NCI-H1092 (cell line): ENCODE measurements around the gene LRIG1.

Experiments used
- DNase-seq: peaks from one replicate; lab custom pipeline; 2025; lab: John Stamatoyannopoulos, UW

Gene LRIG1

GRCh38 chr3:66500576-66501482 lies at the start of gene LRIG1:
Gene LRIG1 (minus strand): TSS chr3:66501022. CDS start chr3:66500407, 615 bp downstream.
- peak; percentile 95 for DNase-seq

DNA sequence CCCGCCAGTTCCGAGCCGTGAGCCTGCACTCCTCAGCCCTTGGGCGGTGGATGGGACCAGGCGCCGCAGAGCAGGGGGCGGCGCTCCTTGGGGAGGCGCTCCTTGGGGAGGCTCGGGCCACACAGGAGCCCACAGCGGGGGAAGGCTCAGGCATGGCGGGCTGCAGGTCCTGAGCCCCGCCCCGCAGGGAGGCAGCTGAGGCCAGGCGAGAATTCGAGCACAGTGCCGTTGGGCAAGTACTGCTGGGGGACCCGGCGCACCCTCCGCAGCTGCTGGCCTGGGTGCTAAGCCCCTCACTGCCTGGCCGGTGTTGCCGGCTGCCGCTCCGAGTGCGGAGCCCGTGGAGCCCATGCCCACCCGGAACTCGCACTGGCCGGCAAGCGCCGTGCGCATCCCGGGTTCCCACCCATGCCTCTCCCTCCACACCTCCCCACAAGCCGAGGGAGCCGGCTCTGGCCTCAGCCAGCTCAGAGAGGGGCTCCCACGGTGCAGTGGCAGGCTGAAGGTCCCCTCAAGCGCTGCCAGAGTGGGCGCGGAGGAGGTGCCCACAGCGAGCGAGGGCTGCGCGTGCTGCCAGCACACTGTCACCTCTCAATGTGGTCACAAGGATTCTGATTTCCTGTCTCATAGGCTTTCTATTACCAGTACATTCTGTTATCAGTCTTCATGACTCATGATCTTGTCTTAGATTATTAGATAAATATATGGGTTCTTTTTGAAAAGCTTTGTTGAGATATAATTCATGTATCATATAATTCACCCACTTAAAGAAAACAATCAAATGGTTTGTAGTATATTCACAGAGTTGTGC lies 44.0 kb upstream of the LRIG1 start:
- DNase-seq: no peak

- no peak for DNase-seq
These were observed 41.3 kb upstream of the LRIG1 start for GRCh38 chr3:66542153-66542552.

- no peak for DNase-seq
These were observed 38.7 kb upstream of the LRIG1 start for GRCh38 chr3:66539466-66539989.

DNA sequence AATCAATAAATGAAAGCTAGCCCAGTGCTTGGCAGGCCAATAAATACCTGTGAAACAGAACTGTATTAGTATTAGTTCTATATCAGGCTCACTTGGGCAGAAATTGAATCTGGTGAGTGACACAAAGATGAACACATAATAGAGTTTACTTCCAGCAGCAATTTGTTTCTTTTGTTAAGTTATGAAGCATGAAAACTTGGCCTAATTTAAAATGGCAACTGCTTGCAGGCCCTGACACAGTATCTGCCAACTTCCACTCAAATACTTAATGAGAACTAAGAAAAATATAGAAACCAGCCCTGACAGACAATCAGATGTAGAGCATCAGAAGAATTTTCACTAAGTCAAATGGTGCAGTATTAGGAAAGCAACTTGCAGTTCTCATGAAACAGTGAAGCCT lies 37.6 kb upstream of the LRIG1 start:
- DNase-seq: no peak

GRCh38 chr3:66537735-66538134 lies 36.9 kb upstream of the LRIG1 start:
- DNase-seq: no peak

DNA sequence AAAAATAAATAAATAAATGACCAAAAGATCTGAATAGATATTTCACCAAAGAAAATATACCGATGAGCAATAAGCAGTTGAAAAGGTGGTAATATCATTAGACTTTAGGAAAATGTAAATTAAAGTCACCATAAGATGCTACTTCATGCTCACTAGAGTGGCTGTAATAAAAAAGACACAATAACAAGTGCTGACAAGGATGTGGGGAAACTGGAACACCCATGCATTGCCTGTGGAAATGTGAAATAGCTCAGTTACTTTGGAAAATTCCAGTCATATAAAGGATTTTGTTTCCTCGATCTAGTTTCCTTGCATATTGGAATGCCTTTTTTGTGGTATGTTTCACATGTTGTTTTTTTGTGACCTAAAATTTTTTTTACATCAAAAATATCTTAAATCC lies 36.0 kb upstream of the LRIG1 start:
- DNase-seq: no peak

DNA sequence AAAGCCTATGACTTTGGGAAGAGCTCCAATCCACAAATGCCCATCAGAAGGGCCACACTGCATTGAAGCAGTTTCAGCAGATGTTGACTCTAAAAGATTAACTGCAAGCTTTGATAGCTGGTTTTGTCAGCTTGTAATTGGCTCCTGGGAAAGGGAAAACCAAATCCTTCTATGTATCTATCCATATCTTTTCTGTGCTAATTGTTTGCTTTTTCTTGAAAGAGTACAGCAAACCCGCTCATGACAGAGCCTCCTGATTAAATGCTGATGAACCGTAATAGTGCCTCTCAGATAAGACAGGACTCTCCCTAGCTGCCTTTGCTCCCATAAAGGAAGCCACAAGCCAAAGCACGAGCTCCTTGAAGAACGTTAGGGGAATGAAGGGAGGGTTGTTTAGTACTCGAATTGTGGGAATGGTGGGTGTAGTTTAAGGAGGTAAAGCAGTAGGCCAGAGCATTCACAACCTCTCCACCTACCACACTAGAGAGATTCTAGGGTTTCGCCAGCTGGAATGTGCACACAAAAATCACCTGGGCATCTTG lies 33.6 kb upstream of the LRIG1 start:
- no peak for DNase-seq

DNA sequence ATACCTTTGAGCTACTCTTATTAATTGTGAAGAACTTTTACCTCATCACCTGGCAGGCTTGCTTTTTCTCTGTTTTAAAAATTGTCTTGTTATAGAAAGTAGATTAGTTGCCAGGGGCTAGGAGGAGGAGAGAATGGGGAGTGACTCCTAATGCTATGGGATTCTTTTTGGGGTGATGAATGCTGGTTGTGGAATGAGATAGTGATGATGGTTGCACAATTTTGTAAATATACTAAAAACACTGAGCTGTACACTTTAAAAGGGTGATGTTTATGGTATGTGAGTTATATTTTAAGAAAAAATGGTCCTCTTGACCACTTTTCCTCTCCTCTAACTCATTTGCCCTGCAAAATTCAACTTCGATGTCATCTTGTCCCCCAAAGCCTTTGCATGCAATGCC lies 31.8 kb upstream of the LRIG1 start:
- DNase-seq: no peak

GRCh38 chr3:66532160-66532587 lies 31.4 kb upstream of the LRIG1 start:
- no peak for DNase-seq

DNA sequence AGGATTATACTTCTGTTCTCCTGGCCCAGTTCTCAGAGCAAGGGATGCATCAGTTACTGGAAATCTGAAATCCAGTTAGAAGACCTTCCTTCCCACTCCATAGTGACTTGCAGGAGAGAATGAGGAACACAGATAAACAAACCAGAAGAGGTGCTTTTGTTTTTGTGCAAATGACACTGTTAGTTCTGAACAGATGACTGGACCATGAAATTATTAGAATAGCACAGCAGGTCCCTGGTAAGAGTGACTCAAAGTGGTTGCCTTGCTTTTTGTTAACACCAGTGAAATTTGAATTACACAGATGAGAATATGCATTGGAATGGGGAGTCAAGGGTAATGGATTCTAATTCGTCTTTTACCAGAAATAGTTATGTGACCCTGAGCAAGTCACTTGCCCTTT lies 30.4 kb upstream of the LRIG1 start:
- DNase-seq: no peak

- DNase-seq: no peak
These were observed 26.4 kb upstream of the LRIG1 start for GRCh38 chr3:66527246-66527645.

DNA sequence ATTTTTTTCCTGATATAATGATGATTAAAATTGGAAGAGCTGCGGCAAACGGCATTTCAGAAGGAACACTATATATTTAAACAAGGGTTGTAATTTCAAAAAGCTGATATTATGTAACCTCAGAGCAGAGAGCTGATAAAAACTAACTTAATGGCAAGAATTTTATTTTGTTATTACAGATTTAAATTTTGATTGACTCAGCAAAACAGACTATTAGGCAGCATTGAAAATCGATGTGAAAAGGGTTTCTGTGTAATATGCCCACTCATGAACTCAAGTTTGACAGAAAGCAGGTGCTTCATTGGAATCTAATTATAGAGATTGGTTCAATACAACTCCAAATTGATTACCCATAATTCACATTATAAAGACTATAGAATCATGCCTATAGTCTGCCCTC lies 24.9 kb upstream of the LRIG1 start:
- no peak for DNase-seq

GRCh38 chr3:66520724-66521123 lies 19.9 kb upstream of the LRIG1 start:
- no peak for DNase-seq

DNA sequence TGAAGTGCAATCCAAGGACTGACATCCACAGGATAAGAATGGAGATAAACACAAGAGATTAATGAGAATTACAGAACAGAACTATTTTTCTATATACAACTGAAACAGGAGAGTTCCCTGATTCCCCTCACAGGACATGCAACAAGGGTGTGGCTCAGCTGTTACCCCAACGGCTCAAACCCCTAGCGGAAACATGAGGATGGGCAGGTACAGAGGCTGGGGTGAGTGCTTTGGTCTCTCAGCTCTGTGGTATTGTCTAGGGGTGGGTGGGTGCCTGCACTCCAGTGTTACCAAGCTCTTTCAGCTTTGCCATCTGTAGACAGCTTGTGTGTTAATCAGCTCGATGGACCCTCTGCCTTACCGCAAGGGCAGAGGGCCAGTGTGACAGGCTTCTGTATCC lies 17.8 kb upstream of the LRIG1 start:
- DNase-seq: no peak

- DNase-seq: no peak
These were observed 17.3 kb upstream of the LRIG1 start for GRCh38 chr3:66518126-66518525.

DNA sequence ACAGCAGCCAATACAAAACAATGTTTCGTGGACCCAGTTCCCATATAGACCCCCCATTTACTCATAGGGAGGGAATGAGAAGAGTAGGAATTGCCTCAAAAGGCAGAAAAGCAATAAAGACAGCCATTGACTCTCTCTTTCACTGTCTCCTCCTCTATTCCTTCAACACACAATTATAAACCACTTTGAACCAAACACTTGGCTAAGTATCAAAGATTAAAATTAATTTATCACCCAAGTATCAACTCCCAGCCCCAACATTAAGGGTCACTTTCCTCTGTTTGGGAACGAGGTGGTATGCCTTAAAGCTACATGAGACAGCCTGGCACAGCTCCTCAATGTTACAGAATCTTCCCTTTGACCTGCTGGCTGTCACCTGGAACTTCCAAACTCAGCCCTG lies 16.4 kb upstream of the LRIG1 start:
- DNase-seq: no peak

DNA sequence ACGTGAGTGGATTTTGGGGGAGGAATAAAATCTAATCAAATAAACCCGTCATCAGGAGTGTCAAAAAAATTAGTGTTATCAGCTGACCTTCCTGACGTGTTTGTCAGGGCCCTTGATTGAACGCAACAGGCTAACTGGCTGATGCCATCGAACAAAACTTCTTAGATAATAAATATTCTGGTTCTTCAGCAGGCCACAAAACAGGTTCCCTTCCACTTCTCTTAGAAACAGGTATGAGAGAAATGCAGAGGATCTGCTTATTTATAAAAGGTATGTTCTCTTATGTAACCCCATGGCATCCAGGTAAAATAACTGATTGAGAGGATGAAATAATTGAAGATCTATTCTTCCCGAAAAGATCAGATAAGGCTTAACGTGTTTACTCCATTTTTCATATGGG lies 7.6 kb upstream of the LRIG1 start:
- no peak for DNase-seq

DNA sequence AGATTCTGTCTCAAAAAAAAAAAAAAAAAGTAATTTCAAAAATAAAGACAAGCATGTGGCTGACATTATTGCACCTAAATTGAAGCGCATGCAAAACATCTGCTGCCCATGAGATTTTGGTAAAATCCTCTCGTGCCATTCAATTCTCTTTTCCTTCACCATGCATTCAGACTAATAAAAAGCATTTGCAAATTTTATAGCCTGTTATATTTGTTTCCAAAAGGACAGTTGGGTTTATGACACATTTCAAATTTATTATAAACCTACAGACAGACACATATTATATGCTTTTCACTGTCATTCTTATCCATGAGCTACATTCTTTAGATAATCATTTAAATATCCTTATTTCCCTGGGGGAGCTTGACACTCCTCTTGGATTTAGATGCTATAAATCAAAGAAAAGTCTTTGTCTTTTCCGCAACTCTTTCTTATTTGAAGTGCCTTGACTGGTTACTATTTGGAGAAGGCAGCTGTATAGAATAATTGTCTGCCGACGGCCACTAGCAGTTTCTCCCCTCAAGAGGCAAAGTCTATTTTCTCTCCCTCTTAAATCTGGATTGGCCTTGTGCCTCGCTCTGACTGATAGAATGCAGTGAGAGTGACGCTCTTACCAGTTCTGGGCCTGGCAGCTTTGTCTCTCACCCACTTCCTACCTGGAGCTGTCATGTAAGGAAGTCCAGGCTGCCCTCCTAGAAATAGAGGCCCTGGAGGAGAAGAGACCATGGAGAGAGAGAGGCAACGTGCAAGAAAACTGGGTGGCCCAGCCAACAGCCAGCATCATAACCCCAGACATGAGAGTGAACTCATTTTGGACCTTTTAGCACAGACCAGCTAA lies 6.8 kb upstream of the LRIG1 start:
- DNase-seq: no peak

DNA sequence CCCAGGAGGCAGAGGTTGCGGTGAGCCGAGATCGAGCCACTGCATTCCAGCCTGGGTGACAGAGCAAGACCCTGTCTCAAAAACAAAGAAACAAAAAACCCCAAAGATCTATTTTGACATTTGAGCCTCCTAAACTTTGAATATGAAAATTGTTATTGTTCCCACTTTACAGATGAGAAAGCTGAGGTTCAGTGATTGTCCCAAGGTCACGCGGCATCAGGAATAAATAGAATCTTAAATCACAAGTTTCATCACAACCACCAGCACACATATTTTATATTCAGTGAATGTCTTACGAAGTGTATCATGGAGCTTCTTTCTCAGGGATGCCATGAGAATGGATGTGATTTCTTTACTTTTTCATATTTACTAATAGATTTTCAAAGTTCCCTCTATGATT lies 5.3 kb upstream of the LRIG1 start:
- DNase-seq: no peak

DNA sequence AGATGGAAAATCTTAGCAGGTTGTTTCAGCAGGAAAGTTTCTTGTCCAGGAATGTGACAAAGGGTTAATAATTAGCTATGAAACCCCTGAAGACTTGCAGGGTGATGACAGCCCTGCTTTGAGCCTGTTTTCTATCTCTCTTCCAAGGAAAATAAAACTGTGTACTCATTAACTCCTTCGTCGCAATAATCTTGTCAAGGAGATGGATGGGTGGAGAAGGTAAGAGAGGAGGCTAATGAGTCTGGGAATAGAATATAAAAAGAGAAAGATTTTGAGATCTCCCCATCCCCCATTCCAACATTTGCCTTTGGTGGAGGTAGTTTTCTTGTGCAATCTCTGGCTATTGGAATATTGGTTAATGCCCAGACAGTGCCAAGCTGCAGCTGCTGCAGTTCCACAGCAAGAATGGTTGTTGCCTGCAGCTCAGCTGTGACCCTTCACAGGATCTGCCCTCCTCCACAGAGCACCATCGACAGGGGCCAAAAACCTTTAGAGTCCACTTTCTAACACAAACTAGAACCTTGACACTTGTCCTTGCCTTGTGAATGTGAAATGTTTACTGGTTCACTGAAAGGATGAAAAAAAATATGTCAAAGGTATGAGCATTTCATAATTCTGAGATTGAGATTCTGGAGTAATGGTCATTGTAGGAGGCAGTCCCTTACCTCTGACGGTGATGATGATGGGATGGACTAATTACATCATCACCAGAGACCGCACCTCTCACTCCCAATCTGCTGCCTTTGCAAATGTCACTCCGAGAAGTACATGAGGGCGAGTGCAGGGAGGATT lies 4.2 kb upstream of the LRIG1 start:
- no peak for DNase-seq
